K562 (cell line): ENCODE measurements around the gene TOP3A. TPM values are rescaled to one million over a fixed set of nuclear protein-coding genes. Genes with fewer than 3 reads are reported as not detected.
A peak's percentile ranks its signal among the peaks of the same experiment; 100 is the strongest.

Experiments used
- CBX5 ChIP-seq: IDR thresholded peaks from 2 replicates; pipeline ENCODE4 v1.6.1; 2014; ENCODE audit warnings: low read depth, borderline replicate concordance
- EWSR1 ChIP-seq: fragments of 450-650 bp; IDR thresholded peaks from 2 replicates; pipeline ENCODE4 v1.6.1; 2018; ENCODE audit warnings: borderline replicate concordance, mild to moderate bottlenecking, low read depth, moderate library complexity; ENCODE audit not compliant: partially characterized antibody
- HMG20A ChIP-seq: fragments of 450-650 bp; formaldehyde crosslinking; conservative IDR thresholded peaks from 2 replicates; pipeline ENCODE4 v1.4.0; 2020; ENCODE audit warnings: mild to moderate bottlenecking, mixed read lengths
- MCM7 ChIP-seq, 2 experiments: fragments of 450-650 bp; IDR thresholded peaks; 2 replicates each; pipeline ENCODE4 v1.6.1; 2016 to 2018
- NELFE ChIP-seq: IDR thresholded peaks from 2 replicates; pipeline ENCODE4 v1.6.1; 2011; ENCODE audit warnings: mild to moderate bottlenecking; ENCODE audit not compliant: insufficient read depth, insufficient read length
- NFRKB ChIP-seq: fragments of 450-650 bp; IDR thresholded peaks from 2 replicates; pipeline ENCODE4 v1.6.1; 2016; ENCODE audit warnings: low read depth
- SIN3B ChIP-seq: fragments of 450-650 bp; IDR thresholded peaks from 2 replicates; pipeline ENCODE4 v1.6.1; 2017; ENCODE audit warnings: low read depth, mild to moderate bottlenecking, moderate library complexity
- XRCC5 ChIP-seq: fragments of 200-400 bp; formaldehyde crosslinking; IDR thresholded peaks from 2 replicates; pipeline ENCODE4 v1.6.1; 2017; ENCODE audit warnings: low read depth, mild to moderate bottlenecking, low read length
- ZKSCAN3 ChIP-seq: fragments of 250-450 bp; sonication (Bioruptor Pico); IDR thresholded peaks from 2 replicates; pipeline ENCODE4 v1.4.0; 2020
- ZNF197 ChIP-seq: fragments of 200-800 bp; sonication (Bioruptor generic); IDR thresholded peaks from 2 replicates; pipeline ENCODE4 v1.6.1; 2016; ENCODE audit warnings: low read depth, missing genetic modification characterization, missing compliant biosample characterization
- ZNF311 ChIP-seq: fragments of 250-450 bp; sonication (Bioruptor Pico); IDR thresholded peaks from 2 replicates; pipeline ENCODE4 v1.4.0; 2020; ENCODE audit warnings: mild to moderate bottlenecking, moderate library complexity
- ZNF431 ChIP-seq: sonication (generic); formaldehyde crosslinking; IDR thresholded peaks from 2 replicates; pipeline ENCODE4 v1.8.0; 2022; ENCODE audit warnings: mild to moderate bottlenecking, missing genetic modification reagents
- ZNF717 ChIP-seq: fragments of 250-450 bp; sonication (Bioruptor Pico); IDR thresholded peaks from 2 replicates; pipeline ENCODE4 v1.5.0; 2021
- polyA plus RNA-seq, 8 experiments: library from polyadenylated mRNA; depleted of rRNA in 4 of 8; stranded (reverse) in 5 of 8; unstranded in 3 of 8; fragments of >200 nt; fragmentation: Nextera tagmentation in 2 of 8; fragmentation: Illumina TruSeq in 1 of 8; extraction: Ambion mirVana in 2 of 8; extraction: Trizol in 1 of 8; gene quantifications; 2 replicates each; pipeline versions ENCODE4 v1.2.1 to v1.2.3, GENCODE V29; 2011 to 2014; ENCODE audit warnings: inconsistent platforms in 1 of 8, missing spikeins in 1 of 8
- total RNA-seq, 7 experiments: library from RNA; depleted of rRNA in 6 of 7; stranded (reverse); fragments of >200 nt in 6 of 7; fragmentation: Illumina TruSeq in 2 of 7; extraction: Trizol in 2 of 7; gene quantifications; 2 replicates each; pipeline versions ENCODE4 v1.2.1 to v1.2.3, GENCODE V29; 2011 to 2021; ENCODE audit warnings: low replicate concordance in 1 of 7
- TF ChIP-seq, protein P1 (sequence below): fragments of 250-450 bp; sonication (Bioruptor Pico); IDR thresholded peaks from 2 replicates; pipeline ENCODE4 v1.8.0; 2022; ENCODE audit warnings: inconsistent platforms
- TF ChIP-seq, protein P2 (sequence below): fragments of 250-450 bp; sonication (Bioruptor Pico); IDR thresholded peaks from 2 replicates; pipeline ENCODE4 v1.8.0; 2021; ENCODE audit warnings: borderline replicate concordance, mild to moderate bottlenecking, moderate library complexity; ENCODE audit not compliant: poor library complexity, severe bottlenecking
- TF ChIP-seq, protein P3 (sequence below): fragments of 450-650 bp; IDR thresholded peaks from 2 replicates; pipeline ENCODE4 v1.6.1; 2016; ENCODE audit warnings: missing biosample characterization, missing genetic modification characterization
- TF ChIP-seq, protein P4 (sequence below): IDR thresholded peaks from 2 replicates; pipeline ENCODE4 v1.6.1; 2016; ENCODE audit warnings: missing genetic modification characterization, missing compliant biosample characterization
- TF ChIP-seq, protein P5 (sequence below), 2 experiments: fragments of 450-650 bp in 1 of 2; IDR thresholded peaks; 2 replicates each; pipeline ENCODE4 v1.6.1; 2011 to 2017; ENCODE audit warnings: low read depth in 2 of 2, antibody characterized with exemption in 1 of 2, borderline replicate concordance in 1 of 2, low read length in 1 of 2, mild to moderate bottlenecking in 1 of 2, mixed read lengths in 1 of 2; ENCODE audit not compliant: control insufficient read depth in 1 of 2

Gene TOP3A
- total and polyA plus RNA-seq, 9 of the 15 experiments (the other 6 are each of a cell fraction or from before 2014, with no cell fraction given): 5.2 to 49.7 (median 24.7) TPM

DNA sequence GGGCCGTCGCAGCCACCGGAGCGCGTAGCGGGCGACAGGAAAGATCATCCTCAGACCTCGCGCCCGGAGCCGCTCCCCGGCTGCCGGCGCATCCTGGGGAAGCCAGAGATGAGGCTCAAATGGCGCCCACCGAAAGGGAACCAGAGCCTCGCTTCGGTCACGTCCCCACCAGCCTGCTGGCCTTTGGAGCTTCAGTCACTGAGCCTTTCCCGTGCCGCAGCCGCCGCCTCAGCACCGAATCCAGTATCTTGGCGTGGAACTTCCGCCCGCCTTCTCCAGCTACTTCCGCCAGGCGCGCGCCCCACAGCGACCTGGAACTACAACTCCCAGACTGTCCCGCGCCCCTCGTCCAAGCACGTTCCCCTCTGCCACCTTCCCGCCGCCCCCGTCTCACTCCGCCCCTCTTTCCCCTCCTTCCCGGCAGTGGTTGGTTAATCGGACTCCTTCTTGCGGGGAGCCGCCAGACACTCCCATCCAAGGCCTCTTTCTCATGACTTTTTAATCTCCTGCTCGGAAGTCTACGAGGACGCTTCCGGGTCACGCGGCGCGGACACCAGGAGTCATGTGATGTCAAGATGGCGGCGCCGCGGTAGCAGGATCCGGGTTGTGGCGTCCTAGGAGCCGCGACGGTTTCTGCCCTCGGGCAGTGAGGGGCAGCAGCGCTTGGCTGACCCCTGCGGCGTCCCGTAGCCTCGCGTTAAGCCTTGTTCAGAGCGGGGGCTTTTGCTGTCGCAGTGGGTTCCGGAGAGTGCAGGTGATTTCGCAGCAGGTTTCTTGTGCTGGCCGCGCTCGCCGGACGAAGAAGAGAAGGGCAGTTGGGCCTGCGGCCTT lies at the start of gene TOP3A, which contains the start of gene SMCR8 (continued):
- TF ChIP-seq ZNF311 (CRISPR knock-in tag) (no peak), EWSR1 (no peak), ZNF717 (CRISPR knock-in tag) (no peak), NFRKB (0 out of 2 replicates have a peak, but pooled peaks have one; percentile 41), XRCC5 (no peak), HMG20A (CRISPR knock-in tag) (no peak), ZNF197 (CRISPR knock-in tag) (no peak), MCM7 (IDR thresholded peaks at IDR 0.05) (no peak), ZNF431 (CRISPR knock-in tag) (0 out of 2 replicates have a peak, but pooled peaks have one; percentile 34), CBX5 (no peak), ZKSCAN3 (no peak), NELFE (no peak), SIN3B (peak; percentile 99)
- TF ChIP-seq, protein P1, sequence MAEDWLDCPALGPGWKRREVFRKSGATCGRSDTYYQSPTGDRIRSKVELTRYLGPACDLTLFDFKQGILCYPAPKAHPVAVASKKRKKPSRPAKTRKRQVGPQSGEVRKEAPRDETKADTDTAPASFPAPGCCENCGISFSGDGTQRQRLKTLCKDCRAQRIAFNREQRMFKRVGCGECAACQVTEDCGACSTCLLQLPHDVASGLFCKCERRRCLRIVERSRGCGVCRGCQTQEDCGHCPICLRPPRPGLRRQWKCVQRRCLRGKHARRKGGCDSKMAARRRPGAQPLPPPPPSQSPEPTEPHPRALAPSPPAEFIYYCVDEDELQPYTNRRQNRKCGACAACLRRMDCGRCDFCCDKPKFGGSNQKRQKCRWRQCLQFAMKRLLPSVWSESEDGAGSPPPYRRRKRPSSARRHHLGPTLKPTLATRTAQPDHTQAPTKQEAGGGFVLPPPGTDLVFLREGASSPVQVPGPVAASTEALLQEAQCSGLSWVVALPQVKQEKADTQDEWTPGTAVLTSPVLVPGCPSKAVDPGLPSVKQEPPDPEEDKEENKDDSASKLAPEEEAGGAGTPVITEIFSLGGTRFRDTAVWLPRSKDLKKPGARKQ: no peak
- TF ChIP-seq, protein P2, sequence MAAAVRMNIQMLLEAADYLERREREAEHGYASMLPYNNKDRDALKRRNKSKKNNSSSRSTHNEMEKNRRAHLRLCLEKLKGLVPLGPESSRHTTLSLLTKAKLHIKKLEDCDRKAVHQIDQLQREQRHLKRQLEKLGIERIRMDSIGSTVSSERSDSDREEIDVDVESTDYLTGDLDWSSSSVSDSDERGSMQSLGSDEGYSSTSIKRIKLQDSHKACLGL (CRISPR knock-in tag): no peak
- TF ChIP-seq, protein P3, sequence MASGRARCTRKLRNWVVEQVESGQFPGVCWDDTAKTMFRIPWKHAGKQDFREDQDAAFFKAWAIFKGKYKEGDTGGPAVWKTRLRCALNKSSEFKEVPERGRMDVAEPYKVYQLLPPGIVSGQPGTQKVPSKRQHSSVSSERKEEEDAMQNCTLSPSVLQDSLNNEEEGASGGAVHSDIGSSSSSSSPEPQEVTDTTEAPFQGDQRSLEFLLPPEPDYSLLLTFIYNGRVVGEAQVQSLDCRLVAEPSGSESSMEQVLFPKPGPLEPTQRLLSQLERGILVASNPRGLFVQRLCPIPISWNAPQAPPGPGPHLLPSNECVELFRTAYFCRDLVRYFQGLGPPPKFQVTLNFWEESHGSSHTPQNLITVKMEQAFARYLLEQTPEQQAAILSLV: no peak
- TF ChIP-seq, protein P4, sequence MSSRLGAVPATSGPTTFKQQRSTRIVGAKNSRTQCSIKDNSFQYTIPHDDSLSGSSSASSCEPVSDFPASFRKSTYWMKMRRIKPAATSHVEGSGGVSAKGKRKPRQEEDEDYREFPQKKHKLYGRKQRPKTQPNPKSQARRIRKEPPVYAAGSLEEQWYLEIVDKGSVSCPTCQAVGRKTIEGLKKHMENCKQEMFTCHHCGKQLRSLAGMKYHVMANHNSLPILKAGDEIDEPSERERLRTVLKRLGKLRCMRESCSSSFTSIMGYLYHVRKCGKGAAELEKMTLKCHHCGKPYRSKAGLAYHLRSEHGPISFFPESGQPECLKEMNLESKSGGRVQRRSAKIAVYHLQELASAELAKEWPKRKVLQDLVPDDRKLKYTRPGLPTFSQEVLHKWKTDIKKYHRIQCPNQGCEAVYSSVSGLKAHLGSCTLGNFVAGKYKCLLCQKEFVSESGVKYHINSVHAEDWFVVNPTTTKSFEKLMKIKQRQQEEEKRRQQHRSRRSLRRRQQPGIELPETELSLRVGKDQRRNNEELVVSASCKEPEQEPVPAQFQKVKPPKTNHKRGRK (tag): no peak
- TF ChIP-seq, protein P5, sequence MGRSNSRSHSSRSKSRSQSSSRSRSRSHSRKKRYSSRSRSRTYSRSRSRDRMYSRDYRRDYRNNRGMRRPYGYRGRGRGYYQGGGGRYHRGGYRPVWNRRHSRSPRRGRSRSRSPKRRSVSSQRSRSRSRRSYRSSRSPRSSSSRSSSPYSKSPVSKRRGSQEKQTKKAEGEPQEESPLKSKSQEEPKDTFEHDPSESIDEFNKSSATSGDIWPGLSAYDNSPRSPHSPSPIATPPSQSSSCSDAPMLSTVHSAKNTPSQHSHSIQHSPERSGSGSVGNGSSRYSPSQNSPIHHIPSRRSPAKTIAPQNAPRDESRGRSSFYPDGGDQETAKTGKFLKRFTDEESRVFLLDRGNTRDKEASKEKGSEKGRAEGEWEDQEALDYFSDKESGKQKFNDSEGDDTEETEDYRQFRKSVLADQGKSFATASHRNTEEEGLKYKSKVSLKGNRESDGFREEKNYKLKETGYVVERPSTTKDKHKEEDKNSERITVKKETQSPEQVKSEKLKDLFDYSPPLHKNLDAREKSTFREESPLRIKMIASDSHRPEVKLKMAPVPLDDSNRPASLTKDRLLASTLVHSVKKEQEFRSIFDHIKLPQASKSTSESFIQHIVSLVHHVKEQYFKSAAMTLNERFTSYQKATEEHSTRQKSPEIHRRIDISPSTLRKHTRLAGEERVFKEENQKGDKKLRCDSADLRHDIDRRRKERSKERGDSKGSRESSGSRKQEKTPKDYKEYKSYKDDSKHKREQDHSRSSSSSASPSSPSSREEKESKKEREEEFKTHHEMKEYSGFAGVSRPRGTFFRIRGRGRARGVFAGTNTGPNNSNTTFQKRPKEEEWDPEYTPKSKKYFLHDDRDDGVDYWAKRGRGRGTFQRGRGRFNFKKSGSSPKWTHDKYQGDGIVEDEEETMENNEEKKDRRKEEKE (IDR thresholded peaks at IDR 0.05; ENCODE audit: borderline replicate concordance in 1 of 2, control insufficient read depth in 1 of 2, low read depth in 2 of 2, low read length in 1 of 2): no peak
